Activated gamma-delta T cell treated with anti-CD3 and anti-CD28 coated beads, Interleukin-2, amount 50 U/mL, for 16 hours (primary cell): ENCODE measurements around the gene KIF6.
"Not testable (repeated sequence)": the region's sequence is repeated elsewhere in the genome, so short reads cannot be mapped to it uniquely, and the experiment has no call there.

Experiments
- DNase-seq: peaks from one replicate; pipeline ENCODE4 v3.0.0-alpha.2; 2020; ENCODE audit warnings: low read depth

The KIF6 gene

GRCh38 chr6:39714802-39715201, 10.4 kb downstream of the KIF6 start:
- DNase-seq = no peak

DNA sequence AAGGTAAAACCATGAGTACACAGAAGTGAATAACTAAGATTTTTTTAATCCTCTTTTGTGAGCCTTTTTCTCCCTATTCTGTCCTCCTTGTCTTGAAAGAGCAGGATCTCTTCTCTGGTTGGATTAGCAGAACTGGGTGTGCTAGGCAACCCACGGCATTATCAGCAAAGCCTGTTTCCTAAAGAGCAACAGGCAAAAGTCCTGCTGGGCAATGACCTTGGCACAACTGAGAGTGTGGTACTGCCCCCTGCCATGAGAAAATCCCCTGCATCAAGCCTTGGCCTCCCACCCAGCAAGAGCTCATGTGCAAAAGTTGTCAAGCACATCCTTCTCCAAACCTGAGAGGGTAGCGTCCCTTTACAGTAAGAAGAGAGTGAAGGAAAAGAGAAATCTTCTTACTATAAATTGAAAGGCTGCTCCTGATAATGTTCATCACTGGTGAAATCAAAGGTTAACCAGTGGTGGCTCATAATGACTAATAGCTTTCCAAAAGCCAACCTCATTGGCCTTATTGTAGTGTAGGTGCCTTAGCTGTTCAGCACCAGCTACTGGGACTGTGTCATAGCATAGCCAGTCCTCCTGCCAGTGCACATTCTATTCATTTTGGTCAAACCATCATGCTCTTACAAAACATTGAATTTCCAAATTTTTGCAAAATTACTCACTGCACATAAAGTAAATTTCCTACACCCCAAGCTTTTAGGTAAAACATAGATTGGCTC, 17.1 kb downstream of the KIF6 start:
- DNase-seq = no peak

DNA sequence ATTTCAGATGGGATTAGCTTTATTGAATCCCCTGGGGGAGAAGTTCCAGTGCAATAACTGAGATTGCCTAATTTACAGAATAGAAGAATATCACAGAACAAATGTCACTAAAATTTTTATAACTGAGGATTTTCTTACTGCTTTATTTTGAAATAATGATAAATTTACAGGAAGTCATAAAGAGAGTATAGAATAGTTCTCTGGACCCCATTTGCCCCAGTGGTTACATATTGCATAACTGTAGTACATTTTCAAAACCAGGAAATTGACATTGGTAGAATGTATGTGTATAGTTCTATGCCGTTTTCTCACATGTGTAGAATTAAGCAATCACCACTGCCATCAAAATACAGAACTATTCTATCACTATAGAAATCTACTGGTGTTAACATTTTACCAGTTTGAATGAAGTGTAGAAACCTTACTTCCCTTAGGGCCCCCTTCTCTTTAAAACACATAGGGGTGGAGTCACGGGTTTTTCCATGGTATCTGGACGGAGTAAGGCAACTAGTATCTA, 18.3 kb downstream of the KIF6 start:
- no peak for DNase-seq

GRCh38 chr6:39702265-39702664, 22.9 kb downstream of the KIF6 start:
- no peak for DNase-seq

GRCh38 chr6:39700362-39700761, 24.8 kb downstream of the KIF6 start:
- DNase-seq = no peak

DNA sequence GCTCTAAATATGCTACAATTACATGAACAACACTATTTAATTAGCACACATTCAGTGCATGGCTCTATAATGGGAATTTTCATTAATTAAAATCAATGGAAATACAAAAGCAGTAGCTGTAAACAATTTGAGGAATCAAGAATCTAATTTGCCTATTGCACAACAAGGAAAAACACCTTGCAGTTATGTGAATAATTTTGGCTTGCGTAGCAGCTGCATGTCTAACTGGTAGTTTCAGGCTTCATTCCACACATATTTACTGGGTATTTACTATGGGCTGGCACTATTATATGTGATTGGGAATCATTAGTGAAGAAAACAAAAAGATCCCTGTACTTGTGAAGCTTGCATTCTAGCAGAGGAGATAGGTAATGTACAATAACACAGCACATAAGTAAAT, 26.4 kb downstream of the KIF6 start:
- DNase-seq = no peak

GRCh38 chr6:39696986-39697788, 28.0 kb downstream of the KIF6 start:
- no peak for DNase-seq

DNA sequence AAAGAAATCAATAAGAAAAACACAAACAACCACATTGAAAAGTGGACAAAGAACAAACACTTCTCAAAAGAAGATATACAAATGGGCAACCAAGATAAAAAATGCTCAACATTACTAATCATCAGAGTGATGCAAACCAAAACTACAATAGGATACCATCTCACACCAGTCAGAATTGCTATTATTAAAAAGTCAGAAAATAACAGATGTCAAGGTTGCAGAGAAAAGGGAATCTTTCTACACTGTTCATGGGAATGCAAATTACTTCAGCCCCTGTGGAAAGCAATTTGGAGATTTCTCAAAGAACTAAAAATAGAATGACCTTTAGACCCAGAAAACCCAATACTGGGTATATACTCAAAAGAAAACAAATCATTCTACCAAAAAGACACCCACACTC, 29.8 kb downstream of the KIF6 start:
- DNase-seq = no peak

- no peak for DNase-seq
These were observed 32.0 kb downstream of the KIF6 start for GRCh38 chr6:39693206-39693605.

DNA sequence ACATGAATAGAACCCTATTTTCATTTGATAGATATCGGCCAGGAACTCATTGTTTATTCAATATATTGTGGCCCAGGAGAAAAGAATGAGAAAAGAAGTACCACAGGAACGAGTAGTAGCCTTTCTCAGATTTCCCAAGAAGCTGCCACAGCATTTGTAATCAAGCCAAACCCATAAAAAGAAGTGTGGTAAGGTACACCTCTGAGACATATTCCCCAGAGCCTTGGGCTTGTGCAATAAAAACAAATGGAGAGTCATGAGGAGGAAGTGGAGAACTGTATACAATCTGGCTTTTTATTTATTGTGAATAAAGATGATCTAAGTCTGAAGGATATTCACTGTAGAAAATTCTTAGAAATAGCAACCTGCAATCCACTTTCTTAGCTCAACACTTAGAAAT, 36.7 kb downstream of the KIF6 start:
- no peak for DNase-seq

GRCh38 chr6:39686976-39687375, 38.2 kb downstream of the KIF6 start:
- DNase-seq = no peak

DNA sequence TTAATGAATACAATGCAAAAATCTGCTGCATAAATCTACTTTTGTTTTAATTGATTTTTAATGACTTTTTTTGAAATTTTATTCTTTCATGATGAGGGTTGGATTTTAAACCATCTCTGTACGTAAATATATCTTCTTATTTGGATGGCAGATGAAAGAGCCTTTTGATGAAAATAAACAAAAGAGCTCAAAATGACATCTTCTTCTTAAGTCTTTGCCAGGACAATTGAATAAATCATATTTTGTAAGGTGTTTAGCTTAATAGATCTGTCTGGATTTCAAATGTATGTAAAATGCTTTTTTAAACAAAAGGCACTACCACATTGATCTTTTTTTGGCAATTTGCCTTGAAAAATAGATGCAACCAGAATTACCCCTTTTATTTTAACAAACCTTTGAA, 39.3 kb downstream of the KIF6 start:
- DNase-seq = no peak

GRCh38 chr6:39685489-39685826, 39.8 kb downstream of the KIF6 start:
- DNase-seq = no peak

GRCh38 chr6:39684790-39685488, 40.3 kb downstream of the KIF6 start:
- no peak for DNase-seq

GRCh38 chr6:39681674-39682121, 43.5 kb downstream of the KIF6 start:
- DNase-seq = no peak

DNA sequence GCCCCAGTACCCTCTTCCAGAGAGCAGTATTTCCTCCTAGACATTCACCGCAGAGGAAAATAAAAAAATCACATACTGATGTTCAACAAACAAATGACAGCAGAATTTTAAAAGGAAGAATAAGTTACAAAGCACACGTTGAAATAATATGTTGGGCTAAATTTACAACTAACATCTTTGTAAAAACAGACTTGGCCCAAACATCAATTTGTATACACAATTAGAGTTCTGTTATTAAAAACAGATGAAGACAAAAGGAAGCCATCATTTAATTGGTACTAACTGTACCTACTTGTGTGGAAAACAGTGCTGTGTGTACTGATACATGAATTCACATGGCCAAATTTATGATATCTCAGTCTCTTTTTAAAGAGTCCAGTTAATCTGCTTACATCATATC, 46.3 kb downstream of the KIF6 start:
- DNase-seq = no peak

- not testable (repeated sequence) for DNase-seq
These were observed 47.9 kb downstream of the KIF6 start for GRCh38 chr6:39677318-39677717.

DNA sequence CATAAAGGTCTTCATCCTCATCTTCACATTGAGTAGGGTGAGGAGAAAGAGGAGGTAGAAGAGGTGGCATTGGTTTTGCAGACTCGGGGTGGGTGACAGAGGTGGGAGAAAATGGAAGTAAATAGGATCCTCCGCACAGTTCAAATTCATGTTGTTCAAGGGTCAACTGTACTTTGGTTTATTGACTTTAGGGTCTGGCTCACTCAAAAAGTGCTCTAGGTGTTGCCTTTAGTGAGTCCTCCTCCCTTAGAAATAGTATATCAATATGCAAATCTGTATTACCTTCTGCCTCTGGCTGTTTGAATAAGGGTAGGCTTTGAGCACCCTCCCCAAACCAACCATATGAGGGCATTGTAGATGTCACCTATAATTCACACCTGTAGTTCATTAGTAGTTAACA, 54.7 kb downstream of the KIF6 start:
- no peak for DNase-seq

- no peak for DNase-seq
These were observed 55.2 kb downstream of the KIF6 start for GRCh38 chr6:39669973-39670342.

GRCh38 chr6:39669207-39669972, 55.8 kb downstream of the KIF6 start:
- no peak for DNase-seq

DNA sequence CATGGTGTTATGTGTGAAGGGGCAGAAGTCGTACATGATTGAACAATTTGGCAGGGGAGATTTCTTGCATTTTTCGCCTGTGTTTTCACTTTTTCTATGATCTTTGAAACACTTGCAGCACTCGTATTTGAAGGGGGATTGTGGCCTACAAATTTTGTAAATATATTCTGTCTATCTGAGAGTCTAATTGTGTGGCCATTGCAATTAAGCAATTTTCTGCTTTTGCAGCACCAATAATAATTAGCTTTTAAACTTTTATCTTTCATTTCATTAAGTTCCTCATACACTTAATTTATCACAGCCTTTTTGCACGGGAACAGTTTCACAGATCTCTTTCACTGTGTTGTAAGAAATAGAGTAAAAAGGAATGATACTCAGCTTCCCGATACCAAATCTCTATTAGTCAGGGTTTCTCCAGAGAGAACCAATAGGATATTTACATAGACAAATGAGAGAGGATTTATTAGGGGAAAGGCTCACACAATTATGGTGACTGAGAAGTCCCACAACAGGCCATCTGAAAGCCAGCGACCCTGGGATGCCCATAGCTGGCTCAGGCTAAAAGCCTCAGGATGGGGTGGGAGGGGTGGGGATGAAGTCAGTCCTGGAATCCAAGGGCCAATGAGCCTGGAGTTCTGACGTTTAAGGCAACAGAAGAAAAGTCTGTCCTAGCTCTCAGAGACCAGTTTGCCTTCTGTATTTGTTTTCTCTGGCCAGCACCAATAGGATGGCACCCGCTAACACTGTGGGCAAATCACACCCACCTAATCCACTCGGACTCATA, 58.3 kb downstream of the KIF6 start:
- DNase-seq = no peak
